K562 (cell line): Measurements from ENCODE around the gene MAPK8IP2. TPM values are rescaled to one million over a fixed set of nuclear protein-coding genes. Genes with fewer than 3 reads are reported as not detected.

Source experiments
- CBX5 ChIP-seq: IDR thresholded peaks from 2 replicates; pipeline ENCODE4 v1.6.1; 2014; ENCODE audit warnings: low read depth, borderline replicate concordance
- CCNT2 ChIP-seq: IDR thresholded peaks from 2 replicates; pipeline ENCODE4 v1.6.1; 2011; ENCODE audit warnings: borderline replicate concordance, low read depth, mild to moderate bottlenecking, moderate library complexity, mixed read lengths, low read length; ENCODE audit not compliant: insufficient read length; ENCODE audit errors: extremely low read depth
- CXXC5 ChIP-seq: fragments of 250-450 bp; sonication (Bioruptor Pico); IDR thresholded peaks from 2 replicates; pipeline ENCODE4 v1.8.0; 2022; ENCODE audit warnings: inconsistent platforms, mild to moderate bottlenecking, moderate library complexity
- ILF3 ChIP-seq: fragments of 450-650 bp; IDR thresholded peaks from 2 replicates; pipeline ENCODE4 v1.6.1; 2018; ENCODE audit warnings: antibody characterized with exemption, mild to moderate bottlenecking, moderate library complexity, borderline replicate concordance
- L3MBTL2 ChIP-seq: fragments of 450-650 bp; IDR thresholded peaks from 2 replicates; pipeline ENCODE4 v1.6.1; 2016; ENCODE audit warnings: mild to moderate bottlenecking, moderate library complexity
- RHOXF2B ChIP-seq: fragments of 250-450 bp; sonication (Bioruptor Pico); conservative IDR thresholded peaks from 2 replicates; pipeline ENCODE4 v1.5.1; 2021
- TBP ChIP-seq: optimal IDR thresholded peaks from 2 replicates; pipeline ENCODE3; 2011; ENCODE audit warnings: low read depth, low read length, improper control_type of control experiment
- ZNF274 ChIP-seq: IDR thresholded peaks from 2 replicates; pipeline ENCODE4 v1.6.1; 2011; ENCODE audit warnings: low read depth, mild to moderate bottlenecking, low read length, moderate library complexity, borderline replicate concordance
- polyA plus RNA-seq, 8 experiments: library from polyadenylated mRNA; depleted of rRNA in 4 of 8; stranded (reverse) in 5 of 8; unstranded in 3 of 8; fragments of >200 nt; fragmentation: Nextera tagmentation in 2 of 8; fragmentation: Illumina TruSeq in 1 of 8; extraction: Ambion mirVana in 2 of 8; extraction: Trizol in 1 of 8; gene quantifications; 2 replicates each; pipeline versions ENCODE4 v1.2.1 to v1.2.3, GENCODE V29; 2011 to 2014; ENCODE audit warnings: inconsistent platforms in 1 of 8, missing spikeins in 1 of 8
- total RNA-seq, 7 experiments: library from RNA; depleted of rRNA in 6 of 7; stranded (reverse); fragments of >200 nt in 6 of 7; fragmentation: Illumina TruSeq in 2 of 7; extraction: Trizol in 2 of 7; gene quantifications; 2 replicates each; pipeline versions ENCODE4 v1.2.1 to v1.2.3, GENCODE V29; 2011 to 2021; ENCODE audit warnings: low replicate concordance in 1 of 7
- TF ChIP-seq, protein P1 (sequence below): IDR thresholded peaks from 2 replicates; pipeline ENCODE4 v1.6.1; 2011; ENCODE audit not compliant: insufficient read length; ENCODE audit errors: extremely low read depth
- TF ChIP-seq, protein P2 (sequence below): fragments of 450-650 bp; formaldehyde crosslinking; IDR thresholded peaks from 2 replicates; pipeline ENCODE4 v1.4.0; 2022; ENCODE audit warnings: missing genetic modification characterization
- TF ChIP-seq, protein P3 (sequence below): fragments of 250-450 bp; sonication (Bioruptor Pico); IDR thresholded peaks from 2 replicates; pipeline ENCODE4 v1.8.0; 2022; ENCODE audit warnings: inconsistent platforms
- TF ChIP-seq, protein P4 (sequence below): fragments of 250-450 bp; sonication (Bioruptor Pico); IDR thresholded peaks from 2 replicates; pipeline ENCODE4 v1.4.0; 2020
- TF ChIP-seq, protein P5 (sequence below): IDR thresholded peaks from 3 replicates; pipeline ENCODE4 v1.6.1; 2011; ENCODE audit warnings: borderline replicate concordance, mild to moderate bottlenecking, moderate library complexity; ENCODE audit not compliant: insufficient read length; ENCODE audit errors: extremely low read depth

Gene MAPK8IP2
- total and polyA plus RNA-seq, 9 of the 15 experiments (the other 6 are each of a cell fraction or from before 2014, with no cell fraction given), result 0.01 to 0.47 (median 0.07) TPM; not detected in 2

DNA sequence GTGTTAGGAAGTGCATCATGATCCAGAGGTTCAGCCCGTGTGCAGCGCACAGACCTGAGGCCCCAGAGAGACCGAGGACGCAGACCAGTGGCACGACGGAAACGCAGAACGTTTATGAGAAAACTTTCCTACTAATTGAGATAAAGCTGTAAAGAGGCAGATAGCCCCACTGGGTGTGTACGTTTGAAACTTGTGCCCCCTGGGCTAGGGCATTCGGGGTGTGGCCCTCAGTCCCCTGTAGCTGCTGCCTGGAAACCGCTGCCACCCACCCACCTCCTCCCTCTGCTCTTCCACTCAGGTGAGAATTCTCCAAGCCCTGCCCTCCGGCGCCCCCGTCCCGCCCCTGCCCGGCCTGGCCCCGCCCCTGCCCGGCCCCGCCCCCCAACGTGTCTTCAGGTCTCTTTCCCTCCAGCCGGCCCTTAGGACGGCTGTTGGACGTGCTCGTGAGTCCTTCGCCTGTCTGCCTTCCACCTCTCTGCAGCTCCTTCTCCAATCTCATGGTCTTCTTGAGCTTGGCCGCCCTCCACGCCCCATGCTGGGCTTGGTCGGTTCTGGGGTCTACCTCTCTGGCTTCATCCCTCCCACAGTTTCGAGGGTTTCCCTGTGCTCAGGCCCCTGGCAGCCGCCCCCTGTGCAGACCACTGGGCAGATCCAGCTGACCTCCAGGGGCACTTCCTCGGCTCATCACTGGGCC is 12.1 kb downstream of the MAPK8IP2 start (continued):
- TF ChIP-seq, protein P1, sequence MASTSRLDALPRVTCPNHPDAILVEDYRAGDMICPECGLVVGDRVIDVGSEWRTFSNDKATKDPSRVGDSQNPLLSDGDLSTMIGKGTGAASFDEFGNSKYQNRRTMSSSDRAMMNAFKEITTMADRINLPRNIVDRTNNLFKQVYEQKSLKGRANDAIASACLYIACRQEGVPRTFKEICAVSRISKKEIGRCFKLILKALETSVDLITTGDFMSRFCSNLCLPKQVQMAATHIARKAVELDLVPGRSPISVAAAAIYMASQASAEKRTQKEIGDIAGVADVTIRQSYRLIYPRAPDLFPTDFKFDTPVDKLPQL, result no peak
- TF ChIP-seq, protein P2, sequence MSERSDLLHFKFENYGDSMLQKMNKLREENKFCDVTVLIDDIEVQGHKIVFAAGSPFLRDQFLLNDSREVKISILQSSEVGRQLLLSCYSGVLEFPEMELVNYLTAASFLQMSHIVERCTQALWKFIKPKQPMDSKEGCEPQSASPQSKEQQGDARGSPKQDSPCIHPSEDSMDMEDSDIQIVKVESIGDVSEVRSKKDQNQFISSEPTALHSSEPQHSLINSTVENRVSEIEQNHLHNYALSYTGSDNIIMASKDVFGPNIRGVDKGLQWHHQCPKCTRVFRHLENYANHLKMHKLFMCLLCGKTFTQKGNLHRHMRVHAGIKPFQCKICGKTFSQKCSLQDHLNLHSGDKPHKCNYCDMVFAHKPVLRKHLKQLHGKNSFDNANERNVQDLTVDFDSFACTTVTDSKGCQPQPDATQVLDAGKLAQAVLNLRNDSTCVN, result no peak
- TF ChIP-seq, protein P3, sequence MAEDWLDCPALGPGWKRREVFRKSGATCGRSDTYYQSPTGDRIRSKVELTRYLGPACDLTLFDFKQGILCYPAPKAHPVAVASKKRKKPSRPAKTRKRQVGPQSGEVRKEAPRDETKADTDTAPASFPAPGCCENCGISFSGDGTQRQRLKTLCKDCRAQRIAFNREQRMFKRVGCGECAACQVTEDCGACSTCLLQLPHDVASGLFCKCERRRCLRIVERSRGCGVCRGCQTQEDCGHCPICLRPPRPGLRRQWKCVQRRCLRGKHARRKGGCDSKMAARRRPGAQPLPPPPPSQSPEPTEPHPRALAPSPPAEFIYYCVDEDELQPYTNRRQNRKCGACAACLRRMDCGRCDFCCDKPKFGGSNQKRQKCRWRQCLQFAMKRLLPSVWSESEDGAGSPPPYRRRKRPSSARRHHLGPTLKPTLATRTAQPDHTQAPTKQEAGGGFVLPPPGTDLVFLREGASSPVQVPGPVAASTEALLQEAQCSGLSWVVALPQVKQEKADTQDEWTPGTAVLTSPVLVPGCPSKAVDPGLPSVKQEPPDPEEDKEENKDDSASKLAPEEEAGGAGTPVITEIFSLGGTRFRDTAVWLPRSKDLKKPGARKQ (CRISPR knock-in tag), result no peak
- TF ChIP-seq, protein P4, sequence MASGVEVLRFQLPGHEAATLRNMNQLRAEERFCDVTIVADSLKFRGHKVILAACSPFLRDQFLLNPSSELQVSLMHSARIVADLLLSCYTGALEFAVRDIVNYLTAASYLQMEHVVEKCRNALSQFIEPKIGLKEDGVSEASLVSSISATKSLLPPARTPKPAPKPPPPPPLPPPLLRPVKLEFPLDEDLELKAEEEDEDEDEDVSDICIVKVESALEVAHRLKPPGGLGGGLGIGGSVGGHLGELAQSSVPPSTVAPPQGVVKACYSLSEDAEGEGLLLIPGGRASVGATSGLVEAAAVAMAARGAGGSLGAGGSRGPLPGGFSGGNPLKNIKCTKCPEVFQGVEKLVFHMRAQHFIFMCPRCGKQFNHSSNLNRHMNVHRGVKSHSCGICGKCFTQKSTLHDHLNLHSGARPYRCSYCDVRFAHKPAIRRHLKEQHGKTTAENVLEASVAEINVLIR (CRISPR knock-in tag), result no peak
- TF ChIP-seq L3MBTL2 (peak; percentile 50; the same call in 1 of the 2 replicates), CBX5 (no peak), CXXC5 (CRISPR knock-in tag) (0 out of 2 replicates have a peak, but pooled peaks have one; percentile 15), RHOXF2B (no peak), ZNF274 (no peak), CCNT2 (no peak), ILF3 (no peak), TBP (no peak)
- TF ChIP-seq, protein P5, sequence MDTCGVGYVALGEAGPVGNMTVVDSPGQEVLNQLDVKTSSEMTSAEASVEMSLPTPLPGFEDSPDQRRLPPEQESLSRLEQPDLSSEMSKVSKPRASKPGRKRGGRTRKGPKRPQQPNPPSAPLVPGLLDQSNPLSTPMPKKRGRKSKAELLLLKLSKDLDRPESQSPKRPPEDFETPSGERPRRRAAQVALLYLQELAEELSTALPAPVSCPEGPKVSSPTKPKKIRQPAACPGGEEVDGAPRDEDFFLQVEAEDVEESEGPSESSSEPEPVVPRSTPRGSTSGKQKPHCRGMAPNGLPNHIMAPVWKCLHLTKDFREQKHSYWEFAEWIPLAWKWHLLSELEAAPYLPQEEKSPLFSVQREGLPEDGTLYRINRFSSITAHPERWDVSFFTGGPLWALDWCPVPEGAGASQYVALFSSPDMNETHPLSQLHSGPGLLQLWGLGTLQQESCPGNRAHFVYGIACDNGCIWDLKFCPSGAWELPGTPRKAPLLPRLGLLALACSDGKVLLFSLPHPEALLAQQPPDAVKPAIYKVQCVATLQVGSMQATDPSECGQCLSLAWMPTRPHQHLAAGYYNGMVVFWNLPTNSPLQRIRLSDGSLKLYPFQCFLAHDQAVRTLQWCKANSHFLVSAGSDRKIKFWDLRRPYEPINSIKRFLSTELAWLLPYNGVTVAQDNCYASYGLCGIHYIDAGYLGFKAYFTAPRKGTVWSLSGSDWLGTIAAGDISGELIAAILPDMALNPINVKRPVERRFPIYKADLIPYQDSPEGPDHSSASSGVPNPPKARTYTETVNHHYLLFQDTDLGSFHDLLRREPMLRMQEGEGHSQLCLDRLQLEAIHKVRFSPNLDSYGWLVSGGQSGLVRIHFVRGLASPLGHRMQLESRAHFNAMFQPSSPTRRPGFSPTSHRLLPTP, result no peak
